BE2C (cell line): ENCODE measurements around the gene SRC.

Source experiments
- DNase-seq: peaks from one replicate; pipeline ENCODE4 v3.0.0-alpha.2; 2020
- H3K27me3 ChIP-seq: fragments of 250-450 bp; sonication (Bioruptor Pico); 2 replicates; pipeline ENCODE4 v1.5.1; 2020; ENCODE audit warnings: mild to moderate bottlenecking
- H3K36me3 ChIP-seq: fragments of 250-450 bp; sonication (Bioruptor Pico); 2 replicates; pipeline ENCODE4 v1.5.1; 2020; ENCODE audit warnings: mild to moderate bottlenecking
- H3K4me1 ChIP-seq: fragments of 250-450 bp; sonication (Bioruptor Pico); 2 replicates; pipeline ENCODE4 v1.5.1; 2020
- H3K4me3 ChIP-seq: 2 replicates; pipeline ENCODE4 v1.5.1; 2011; ENCODE audit warnings: low read depth, low read length
- H3K9me3 ChIP-seq: fragments of 250-450 bp; sonication (Bioruptor Pico); 2 replicates; pipeline ENCODE4 v1.5.1; 2020
- TF ChIP-seq, protein P1 (sequence below): IDR thresholded peaks from 2 replicates; pipeline ENCODE4 v1.5.1; 2012; ENCODE audit warnings: mild to moderate bottlenecking, low read depth, low read length

Gene SRC

DNA sequence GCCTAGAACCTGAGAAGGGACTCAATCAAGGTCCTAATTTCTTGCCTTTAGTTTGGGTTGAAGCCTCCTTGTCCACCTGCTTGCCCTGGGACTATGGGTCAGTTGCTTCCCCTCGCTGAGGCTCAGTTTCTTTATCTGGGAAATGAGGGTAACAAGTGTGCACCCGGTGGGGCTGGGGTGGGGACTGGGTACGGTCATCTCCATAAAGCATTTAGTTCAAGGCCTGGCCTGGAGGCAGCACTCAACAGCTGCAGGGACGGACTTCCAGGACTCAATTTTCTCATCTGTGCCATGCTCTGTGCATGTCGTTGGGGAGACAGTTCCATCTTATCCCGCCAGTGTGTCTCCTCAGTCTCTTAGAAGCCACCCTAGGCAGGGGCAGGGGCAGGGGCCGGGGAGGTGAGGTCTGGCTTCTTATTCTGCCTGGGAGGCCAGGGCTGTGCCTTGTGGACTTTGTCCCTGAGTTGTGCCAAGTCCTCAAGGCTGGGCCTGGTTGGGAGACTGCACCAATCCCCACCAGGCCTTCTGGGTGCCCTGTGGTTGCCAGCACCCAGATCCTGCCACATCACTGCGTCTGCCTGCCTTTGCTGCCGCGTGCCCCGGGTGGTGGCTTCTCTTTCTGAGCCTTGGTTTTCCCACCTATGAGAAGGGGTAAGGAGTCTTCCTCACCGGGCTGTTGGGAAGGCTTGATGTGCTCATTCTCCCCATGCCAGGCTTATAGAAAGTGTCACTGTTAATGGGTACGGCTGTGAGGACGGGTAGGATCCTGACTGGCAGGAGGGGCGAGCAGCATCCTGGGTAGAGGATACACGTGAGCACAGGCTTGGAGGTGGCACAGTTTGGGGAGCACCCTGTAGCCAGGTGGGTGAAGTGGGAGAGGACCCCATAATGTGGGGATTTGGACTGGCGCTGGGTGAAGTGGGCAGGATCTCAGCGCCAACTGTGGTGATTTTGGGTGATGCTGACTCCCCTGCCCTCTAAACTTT lies 8.6 kb downstream of the SRC start:
- Histone ChIP-seq H3K36me3 (no peaks in the 10 kb centered on the region), H3K9me3 (no peaks in the 10 kb centered on the region), H3K27me3 (no peaks in the 10 kb centered on the region), H3K4me1 (0 out of 2 replicates have a peak, but pooled peaks cover 3% of the 10 kb centered on the region), H3K4me3 (no peak overlapping the region)
- TF ChIP-seq, protein P1, sequence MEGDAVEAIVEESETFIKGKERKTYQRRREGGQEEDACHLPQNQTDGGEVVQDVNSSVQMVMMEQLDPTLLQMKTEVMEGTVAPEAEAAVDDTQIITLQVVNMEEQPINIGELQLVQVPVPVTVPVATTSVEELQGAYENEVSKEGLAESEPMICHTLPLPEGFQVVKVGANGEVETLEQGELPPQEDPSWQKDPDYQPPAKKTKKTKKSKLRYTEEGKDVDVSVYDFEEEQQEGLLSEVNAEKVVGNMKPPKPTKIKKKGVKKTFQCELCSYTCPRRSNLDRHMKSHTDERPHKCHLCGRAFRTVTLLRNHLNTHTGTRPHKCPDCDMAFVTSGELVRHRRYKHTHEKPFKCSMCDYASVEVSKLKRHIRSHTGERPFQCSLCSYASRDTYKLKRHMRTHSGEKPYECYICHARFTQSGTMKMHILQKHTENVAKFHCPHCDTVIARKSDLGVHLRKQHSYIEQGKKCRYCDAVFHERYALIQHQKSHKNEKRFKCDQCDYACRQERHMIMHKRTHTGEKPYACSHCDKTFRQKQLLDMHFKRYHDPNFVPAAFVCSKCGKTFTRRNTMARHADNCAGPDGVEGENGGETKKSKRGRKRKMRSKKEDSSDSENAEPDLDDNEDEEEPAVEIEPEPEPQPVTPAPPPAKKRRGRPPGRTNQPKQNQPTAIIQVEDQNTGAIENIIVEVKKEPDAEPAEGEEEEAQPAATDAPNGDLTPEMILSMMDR = no peak
- DNase-seq = no peak

DNA sequence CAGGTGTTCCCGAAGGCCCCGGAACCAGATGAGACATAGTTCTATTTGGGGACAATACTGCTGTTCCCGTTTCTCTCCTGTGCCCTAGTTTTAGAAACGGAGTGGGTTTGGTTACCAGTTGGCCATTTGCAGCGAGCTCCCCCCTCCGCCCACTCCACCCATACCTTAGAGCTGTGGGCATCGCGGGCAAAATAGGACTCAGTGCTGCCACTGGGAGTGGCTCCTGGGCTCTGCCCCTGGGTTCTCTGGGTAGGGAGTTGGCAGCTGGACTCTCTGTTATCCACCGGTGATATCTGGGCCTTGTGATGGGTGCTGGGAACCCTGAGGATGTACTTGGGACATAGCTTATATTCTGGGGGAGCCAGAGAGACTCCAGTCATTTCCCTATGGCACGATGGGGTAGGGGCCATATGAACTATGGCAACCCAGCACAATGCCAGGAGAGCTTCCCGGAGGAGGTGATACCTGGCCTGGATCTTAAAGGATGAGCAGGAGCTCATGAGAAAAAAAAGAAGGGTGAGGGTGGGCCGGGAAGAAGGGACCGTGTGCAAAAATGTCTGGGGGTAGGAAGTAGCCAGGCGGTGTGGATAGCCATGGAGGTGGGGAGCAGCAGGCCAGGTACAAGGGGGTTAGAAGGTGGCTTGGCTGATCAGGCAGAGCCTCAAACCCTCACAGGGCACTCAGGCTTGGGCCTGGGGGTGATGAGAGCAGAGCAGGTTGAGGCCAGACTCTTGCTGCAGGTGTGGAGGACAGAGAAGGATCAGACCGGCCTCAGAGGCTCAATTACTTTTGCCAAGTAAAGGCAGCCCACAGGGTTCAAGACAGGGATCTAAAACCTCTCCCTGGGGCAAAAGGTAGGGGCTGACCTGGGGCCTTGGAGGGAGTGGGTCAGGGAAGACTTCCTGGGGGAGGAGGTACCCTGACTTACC lies 9.6 kb downstream of the SRC start:
- TF ChIP-seq, protein P1 = no peak
- Histone ChIP-seq H3K9me3 (no peaks in the 10 kb centered on the region), H3K4me1 (0 out of 2 replicates have a peak, but pooled peaks cover 3% of the 10 kb centered on the region), H3K36me3 (no peaks in the 10 kb centered on the region), H3K4me3 (no peak overlapping the region), H3K27me3 (no peaks in the 10 kb centered on the region)
- DNase-seq = no peak

DNA sequence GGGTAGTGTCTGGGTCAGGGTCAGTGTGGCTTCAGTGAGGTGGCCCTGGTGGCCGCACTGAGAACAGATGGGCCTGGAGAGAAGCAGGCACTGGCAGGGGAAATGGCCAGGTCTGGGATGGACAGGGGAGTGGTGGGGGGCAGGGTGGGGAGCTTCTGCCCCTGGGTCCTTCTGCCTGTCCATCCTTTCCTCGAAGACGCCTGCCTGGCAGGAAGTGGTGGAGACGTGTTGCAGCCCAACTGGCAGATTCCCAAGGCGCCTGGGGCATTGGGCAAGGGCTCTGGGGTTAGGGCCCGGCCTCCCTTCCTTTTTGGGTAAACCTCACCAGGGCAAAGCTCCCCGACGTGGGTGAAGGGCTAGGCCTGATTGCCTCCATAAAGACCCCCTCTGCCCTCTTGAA lies 10.4 kb downstream of the SRC start:
- Histone ChIP-seq H3K4me1 (0 out of 2 replicates have a peak, but pooled peaks cover 3% of the 10 kb centered on the region), H3K9me3 (no peaks in the 10 kb centered on the region), H3K36me3 (no peaks in the 10 kb centered on the region), H3K4me3 (no peak overlapping the region), H3K27me3 (no peaks in the 10 kb centered on the region)
- TF ChIP-seq, protein P1 = no peak
- DNase-seq = no peak

DNA sequence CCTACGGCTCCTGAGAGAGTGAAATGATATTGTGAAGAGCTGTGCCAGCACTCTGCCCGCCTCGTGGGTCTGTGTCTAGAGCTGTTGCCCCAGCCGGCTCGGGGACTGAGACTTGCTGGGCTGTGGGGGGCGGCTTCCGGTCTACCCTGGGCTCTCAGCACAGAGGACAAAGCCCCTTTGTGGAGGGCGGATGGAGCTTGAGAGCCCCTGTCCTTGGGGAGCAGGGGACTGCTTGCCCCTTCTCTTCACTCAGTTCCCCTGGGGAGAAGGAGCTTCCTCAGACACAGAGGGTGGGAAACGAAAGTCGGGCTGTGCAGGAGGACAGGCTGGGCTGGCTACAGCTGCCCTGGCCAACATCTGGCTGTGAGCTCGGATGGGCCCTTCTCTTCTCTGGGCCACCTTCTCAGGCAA lies 11.0 kb downstream of the SRC start:
- no peak for DNase-seq
- TF ChIP-seq, protein P1 = no peak
- Histone ChIP-seq H3K36me3 (no peaks in the 10 kb centered on the region), H3K9me3 (no peaks in the 10 kb centered on the region), H3K27me3 (no peaks in the 10 kb centered on the region), H3K4me1 (0 out of 2 replicates have a peak, but pooled peaks cover 3% of the 10 kb centered on the region), H3K4me3 (no peak overlapping the region)

DNA sequence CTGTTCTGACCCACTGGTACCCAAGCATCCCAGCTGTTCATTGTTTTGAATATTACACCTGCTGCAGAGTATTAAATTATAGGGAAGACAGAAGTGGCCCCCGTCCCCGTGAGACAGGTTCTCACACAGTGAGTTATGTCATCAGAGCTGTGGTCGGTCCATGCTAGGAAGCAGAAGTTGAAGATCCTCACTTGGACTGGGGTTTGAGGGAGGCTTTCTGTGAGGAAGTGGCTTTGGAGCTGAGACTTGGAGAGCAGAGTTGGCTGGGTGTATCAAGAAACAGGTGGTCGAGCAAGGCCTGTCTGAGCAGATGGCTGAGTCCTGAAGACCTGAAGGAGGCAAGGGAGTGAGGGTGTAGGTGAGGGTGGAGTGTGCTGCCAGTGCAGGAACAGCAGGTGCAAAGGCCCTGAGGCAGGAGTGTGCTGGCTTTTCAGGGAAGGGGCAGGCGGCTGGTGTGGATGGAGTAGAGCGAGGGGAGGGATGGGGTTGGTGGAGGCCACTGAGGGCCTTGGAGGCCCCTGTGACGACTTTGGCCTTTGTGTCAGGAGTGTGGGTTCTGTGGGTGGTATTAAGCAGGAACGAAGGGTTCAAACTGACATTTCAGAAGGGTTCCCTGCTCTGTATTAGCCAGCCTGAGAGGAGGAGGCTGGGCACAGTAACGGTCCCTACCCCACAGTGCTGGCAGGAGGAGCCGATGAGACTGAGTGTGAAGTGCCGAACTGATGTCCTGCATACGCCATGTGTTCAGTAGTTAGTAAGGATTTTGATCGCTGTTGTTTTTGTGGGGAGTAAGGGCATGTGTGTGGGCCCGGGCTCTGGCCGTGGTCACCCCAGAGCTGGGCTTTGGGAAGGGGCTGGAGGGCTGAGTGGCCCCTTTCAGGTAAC lies 11.8 kb downstream of the SRC start:
- Histone ChIP-seq H3K4me3 (no peak overlapping the region), H3K36me3 (no peaks in the 10 kb centered on the region), H3K27me3 (no peaks in the 10 kb centered on the region), H3K4me1 (0 out of 2 replicates have a peak, but pooled peaks cover 3% of the 10 kb centered on the region), H3K9me3 (no peaks in the 10 kb centered on the region)
- TF ChIP-seq, protein P1 = no peak
- DNase-seq = no peak
